Stimulated activated CD4-positive, alpha-beta T cell treated with anti-CD3 and anti-CD28 coated beads, Interleukin-1b, Interleukin-23, amount 100 ng/mL, for 1 hour (primary cell): ENCODE results near the gene PREX1.
A peak's percentile ranks its signal among the peaks of the same experiment; 100 is the strongest.

ENCODE experiments used
- DNase-seq, 2 donors: peaks; one replicate each; pipeline ENCODE4 v3.0.0-alpha.2; 2020; ENCODE audit warnings: low read depth in 2 of 2

Gene PREX1

DNA sequence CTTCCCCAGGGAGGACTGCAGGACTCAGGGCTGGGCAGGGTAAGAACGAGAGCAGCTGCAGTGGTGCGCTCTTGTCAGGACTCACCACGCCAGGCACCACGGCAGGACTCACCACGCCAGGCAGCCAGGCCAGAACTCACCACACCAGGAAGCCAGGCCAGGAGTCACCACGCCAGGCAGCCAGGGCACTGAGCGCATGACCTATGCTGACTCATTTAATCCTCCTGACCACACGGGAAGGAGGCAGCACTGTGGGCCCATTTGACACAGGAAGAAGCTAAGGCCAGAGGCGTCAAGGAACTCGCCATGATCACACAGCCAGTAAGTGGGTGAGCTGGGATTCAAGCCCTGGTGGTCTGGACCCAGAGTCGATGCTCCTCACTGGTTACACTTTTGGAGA lies 189.3 kb downstream of the PREX1 start:
- DNase-seq, result no peak

GRCh38 chr20:48637461-48637860 lies 190.3 kb downstream of the PREX1 start:
- no peak for DNase-seq

DNA sequence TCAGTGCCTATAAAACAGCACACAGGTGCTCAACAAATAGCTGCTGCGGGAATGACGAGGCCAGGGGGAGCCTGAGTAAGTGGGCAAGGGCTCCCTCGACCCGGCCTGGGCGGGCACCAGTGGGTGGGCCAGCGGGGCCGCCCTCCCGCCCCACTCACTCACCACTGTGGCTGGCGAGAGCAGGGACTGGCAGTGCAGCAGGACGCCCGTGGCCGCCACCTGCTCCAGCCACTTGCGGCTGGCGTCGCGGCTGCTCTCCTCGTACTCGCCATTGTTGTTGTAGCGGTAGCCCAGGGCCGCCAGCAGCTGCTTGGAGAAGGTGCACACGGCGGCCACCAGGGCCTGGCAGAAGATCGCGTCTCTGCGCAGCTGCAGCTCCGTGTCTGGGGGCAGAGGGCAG lies 191.5 kb downstream of the PREX1 start:
- no peak for DNase-seq

DNA sequence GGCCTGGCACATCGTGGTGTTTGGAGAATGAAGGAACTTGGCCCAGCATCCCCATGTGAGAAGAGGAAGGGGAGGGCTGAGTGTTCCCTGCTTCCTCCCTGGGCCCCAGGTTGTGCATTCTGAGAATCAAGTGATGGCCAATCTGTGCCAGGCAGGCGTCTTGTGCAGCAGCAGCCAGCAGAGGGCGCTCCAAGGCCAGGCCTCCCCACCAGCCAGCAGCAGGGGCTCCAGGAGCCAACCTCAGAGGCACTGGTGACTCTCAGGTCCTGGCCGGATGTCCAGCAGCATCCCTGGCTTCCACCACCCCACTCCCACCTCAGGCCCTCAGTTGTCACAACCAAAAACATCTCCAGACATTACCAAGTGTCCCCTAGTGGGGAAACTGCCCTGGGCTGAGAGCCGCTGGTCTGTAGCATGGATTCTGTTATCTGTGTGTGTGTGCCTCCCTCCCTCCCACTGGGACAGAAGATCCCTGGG lies 192.0 kb downstream of the PREX1 start:
- peak; percentile 34 to 46 for DNase-seq

DNA sequence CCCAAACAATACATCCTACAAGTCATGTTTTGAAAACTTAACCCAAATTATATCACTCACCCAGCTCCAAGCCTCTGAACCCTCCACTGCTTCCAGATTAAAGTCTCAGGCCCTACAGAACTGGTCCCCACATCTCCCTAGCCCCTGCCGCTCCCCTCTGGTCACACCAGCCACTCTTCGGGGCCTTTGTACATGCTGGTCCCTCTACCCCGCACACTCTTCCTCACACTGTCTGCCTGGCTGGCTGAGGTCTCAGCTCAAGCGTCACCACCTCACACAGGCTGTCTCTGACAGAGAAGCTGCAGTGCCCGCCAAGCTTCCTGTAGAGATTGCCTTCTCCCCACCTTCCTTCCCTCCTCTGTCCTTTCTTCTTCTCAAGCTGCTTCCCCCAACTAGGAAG lies 192.4 kb downstream of the PREX1 start:
- DNase-seq, result no peak

DNA sequence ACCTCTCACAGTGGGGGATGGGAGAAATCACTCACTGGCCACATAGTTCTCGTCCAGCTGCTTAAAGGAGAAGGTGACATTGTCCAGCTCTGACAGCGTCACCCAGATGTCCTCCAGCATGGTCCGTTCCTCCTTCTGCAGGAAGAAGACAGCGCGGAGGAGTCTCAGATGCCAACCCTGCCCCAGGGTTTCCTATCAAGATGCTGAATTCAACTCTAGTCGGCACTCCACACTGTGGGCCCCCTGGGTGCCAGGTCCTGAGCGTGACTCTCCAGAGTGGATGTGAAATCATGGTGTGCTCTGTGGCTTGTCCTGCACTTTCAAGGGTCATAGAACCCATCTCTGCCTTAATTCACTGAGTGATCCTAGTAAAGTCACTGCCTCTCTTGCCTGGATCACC lies 193.2 kb downstream of the PREX1 start:
- DNase-seq, result no peak

- no peak for DNase-seq
These were observed 194.1 kb downstream of the PREX1 start for GRCh38 chr20:48633620-48634257.

DNA sequence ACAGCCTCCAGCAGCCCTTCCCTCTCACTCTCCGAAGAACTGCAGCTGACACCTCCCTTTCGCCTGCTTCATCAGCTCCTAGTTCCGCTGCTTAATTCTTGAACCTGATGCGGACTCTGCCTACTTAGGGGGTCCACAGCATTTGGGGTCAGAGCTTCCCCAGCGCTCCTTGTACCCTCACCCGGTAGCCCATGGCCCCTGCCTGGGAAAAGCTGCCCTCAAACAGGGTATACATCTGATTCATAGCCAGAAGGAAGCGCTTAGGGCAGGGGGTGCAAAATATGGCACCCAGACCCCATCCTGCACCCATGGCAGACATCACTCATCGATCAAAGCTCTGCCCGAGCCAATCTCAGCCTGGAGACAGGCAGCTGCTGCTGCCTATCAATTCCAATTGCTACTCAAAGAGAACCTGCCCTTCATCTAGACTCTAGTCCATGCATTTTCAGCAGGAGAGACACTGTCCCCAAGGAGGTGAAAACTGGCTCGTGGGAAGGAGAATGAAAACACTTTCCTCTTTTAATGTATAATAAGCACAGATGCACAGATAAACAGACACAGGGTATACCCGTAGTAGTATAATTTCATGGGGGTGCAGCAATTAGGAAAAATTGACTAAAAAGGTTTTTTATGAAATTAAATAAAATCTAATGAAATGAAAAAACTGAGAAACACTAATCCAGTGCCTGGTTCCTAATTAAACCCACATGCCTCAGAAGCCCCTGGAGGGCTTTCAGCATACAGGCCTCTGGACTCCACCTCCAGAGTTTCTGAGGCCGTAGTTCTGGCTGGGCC lies 194.8 kb downstream of the PREX1 start:
- no peak for DNase-seq

DNA sequence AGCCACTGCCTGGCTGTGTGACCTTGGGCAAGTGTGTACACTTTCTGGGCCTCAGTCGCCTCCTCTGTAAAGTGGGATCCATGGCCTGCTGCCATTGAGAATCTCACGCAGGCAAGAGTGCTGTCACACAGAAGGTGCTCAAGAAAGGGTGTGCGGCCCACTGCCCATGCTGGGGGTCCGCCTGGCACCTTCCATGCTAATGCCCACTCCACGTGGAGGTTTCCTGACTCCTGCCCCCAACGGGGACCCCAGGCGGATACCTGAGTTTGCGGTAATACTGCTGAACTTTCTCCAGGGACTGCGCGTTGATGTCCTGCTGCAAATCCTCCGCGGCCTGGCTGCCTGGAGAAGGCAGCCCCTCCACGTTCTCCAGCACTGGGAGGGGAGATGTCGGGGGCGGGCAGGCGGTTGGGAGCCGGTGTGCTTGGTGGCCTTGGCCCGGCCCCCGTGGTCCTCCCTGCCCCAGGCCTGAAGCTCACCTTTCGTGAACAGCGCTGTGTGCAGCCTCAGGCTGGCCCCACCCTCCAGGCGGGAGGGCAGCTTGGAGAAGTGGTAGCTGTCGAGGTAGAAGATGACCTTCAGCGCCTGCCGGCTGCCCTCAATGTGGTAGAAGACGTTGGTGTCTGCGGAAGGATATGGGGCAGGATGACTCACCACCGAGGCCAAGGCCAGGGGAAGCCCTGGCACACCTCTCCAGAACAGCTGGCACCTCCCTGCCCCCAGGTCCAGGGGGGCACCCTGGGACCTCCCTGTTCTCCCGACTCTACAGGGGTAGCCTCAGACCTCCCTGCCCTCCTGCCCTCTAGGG lies 195.6 kb downstream of the PREX1 start:
- no peak for DNase-seq

- no peak for DNase-seq
These were observed 196.4 kb downstream of the PREX1 start for GRCh38 chr20:48631114-48632016.

- no peak for DNase-seq
These were observed 197.3 kb downstream of the PREX1 start for GRCh38 chr20:48630342-48631075.

DNA sequence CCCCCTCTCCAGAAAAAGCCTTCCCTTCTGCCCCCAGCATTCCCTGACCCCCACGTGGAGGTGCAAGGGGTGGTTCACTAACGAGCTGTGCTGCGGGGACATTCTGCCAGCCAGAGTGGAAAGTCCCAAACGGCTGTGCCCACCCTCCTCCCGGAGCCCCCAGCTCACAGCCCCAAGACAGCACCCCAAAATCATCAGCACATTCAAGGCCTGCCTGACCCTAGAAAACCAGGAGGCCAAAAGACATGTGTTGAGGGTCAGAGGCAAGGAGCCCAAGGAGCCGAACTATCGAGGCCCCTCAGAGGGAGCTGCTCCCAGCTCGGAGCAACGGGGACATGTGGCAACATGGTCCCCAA lies 197.9 kb downstream of the PREX1 start:
- DNase-seq, result no peak

GRCh38 chr20:48629069-48629959 lies 198.5 kb downstream of the PREX1 start:
- no peak for DNase-seq

- DNase-seq, result no peak
These were observed 200.1 kb downstream of the PREX1 start for GRCh38 chr20:48627737-48628128.

DNA sequence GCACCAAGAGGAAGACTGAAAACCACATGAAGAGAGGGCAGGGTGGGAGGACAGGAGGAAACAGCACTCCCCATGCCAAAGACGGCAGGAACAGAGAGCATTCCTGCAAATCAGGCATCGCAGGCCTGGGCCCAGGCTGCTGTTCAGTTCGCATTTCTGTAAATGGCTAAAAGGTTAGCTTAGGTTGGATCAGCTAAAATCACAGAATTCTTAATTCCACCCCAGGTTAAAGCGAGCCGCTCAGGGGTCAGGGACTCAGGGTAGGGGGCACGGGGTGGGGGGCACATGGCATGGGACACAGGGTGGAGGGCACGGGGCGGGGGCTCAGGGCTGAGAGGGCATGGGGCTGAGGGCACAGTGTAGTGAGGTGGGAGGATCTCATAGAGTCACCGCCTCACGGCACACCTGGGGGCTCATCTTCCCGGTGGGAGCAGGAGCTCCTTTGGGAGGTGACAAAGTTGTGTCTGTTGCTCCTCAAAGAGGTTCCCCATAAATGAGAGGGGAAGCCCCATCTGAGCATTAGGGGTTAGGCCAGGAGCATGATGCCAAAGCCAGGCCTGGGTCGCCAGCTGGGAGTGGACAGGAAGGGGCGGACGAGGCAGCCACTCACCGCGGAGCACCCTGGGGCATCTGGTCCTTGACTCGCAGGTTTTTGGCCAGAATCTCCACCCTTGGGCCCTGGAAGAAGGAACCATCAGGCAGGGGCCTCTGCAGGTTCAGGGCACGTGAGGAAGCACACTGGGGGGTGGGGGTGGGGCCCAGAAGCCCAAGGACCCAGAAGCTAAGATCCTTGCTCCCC lies 200.7 kb downstream of the PREX1 start:
- DNase-seq, result no peak

DNA sequence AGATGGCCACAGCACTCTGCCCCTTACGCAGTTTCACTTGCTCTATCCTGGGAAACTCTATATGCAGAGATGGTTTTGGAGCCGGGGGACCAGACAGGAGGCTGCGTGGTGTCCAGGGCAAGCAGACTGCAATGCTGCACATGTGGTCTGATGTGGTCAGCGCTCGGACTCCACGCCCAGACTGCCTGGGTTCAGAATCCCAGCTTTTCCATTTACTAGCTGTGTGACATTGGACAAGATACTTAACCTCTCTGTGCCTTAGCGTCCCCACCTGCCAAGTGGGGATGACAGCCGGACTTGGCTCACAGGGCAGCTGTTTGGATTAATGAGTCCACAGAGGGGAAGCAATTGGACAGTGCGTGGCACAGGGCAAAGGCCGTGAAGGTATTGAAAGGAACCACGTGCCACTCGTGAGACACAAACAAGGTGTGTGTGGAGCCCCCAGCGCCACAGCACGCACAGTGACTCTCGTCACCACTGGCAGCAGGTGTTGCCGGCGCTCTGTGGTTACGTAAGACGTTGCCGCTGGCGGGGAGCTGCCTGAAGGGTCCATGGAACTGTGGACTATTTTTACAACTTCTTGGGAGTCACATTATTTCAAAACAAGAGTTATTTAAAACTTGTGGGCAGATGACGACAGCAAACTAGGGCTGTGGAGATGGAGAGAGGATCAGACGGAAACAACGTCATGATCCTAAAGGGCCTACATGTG lies 201.4 kb downstream of the PREX1 start:
- DNase-seq, result no peak

GRCh38 chr20:48625136-48625900 lies 202.5 kb downstream of the PREX1 start:
- DNase-seq, result no peak
